HG03108 (cell line): ENCODE measurements around the gene EFHB.
"Not testable (repeated sequence)": the region's sequence is repeated elsewhere in the genome, so short reads cannot be mapped to it uniquely, and the experiment has no call there.

Experiments used
- ATAC-seq: cut with Tn5 transposase; IDR thresholded peaks from one replicate; pipeline ENCODE4 v1.9.1; 2021; ENCODE audit warnings: moderate library complexity; ENCODE audit not compliant: unreplicated experiment

EFHB gene

DNA sequence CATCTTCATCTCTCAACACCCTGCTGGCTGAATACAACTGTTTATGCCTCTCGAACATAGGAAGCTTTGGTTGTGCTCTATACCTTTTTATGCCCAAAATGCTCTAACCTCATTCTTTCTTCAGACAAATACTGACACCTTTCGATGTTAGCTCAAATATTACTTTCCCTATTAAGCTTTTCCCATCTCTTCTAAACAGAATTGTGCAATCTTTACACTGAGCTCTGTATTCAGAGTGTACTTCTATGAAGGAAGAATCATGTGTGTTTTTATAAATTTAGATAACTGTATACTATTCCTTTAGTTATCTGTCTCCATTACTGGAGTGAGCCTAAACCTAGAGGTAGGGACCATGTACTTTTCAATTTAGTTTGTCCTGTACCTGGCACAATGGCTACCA lies 1.6 kb downstream of the EFHB start:
- no peak for ATAC-seq

DNA sequence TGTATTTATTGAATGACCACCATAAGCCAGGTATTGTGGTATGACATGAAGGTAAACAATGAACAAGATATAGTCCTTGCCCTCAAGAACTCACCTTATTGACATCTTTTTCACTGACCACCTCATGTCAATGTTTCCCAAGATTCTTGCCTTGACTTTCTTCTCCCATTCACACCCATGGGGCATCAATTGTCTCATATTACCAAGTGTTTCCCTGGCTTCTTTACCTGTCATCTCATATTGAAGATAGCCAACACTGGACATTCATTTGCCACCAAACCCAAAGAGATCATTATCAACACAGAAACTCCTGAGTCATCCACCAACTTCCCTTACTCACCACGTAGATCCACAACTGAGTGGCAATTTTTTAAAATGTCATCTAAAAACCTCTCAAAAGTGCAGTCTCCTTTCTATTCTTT lies 2.2 kb downstream of the EFHB start:
- ATAC-seq, result peak; percentile 41

DNA sequence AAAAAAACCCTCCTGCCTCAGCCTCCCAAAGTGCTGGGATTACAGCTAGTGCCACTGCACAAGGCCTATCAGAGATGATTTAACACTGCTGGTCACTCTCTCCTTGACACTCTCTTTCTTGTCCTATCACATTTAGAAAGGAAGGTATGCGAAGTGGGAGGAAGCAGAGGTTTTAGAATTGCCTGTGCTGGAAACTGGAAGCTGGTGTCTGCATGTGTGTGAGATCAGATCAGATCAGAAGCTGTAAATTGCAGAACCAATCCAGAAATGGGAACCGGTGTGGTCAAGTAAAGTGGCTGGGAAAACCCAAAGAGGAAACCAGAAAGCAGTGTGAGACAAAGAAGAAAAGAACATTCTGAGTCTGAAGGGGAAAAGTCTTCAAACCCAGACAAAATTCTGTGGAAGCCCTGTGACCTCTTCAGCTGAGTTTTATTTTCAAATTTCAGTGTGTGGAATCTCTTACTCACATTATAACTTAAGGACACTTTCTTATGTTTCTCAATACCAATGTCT lies 2.8 kb downstream of the EFHB start:
- peak; percentile 70 for ATAC-seq

DNA sequence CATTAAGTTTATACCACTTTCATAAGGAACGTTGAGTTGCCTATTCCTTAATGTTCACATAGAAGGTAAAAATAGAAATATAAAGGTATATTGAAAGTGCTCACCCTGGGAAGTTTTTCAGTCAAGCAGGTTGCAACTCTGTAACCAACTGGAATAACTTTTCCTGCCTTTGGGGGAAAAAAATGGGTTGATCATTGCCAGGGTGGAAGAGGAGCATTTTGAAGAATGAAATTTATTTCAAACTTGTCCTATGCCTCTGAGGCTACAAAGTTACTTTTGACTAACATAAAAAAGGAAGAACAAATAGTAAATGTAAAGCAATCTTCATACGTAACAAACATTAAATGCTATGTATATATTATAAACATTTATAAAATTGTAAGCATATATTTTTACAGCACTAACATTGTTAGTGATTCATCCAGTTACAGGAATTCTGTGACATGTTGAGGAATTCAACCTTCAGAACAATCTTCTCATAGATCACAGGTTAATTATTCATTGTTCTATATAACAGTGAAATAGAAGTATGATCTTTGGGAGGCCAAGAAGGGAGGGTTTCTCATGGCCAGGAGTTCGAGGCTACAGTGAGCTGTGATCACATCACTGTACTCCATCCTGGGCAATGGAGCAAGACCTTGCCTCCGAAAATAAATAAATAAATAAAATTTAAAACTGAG lies 13.5 kb downstream of the EFHB start:
- ATAC-seq, result no peak

DNA sequence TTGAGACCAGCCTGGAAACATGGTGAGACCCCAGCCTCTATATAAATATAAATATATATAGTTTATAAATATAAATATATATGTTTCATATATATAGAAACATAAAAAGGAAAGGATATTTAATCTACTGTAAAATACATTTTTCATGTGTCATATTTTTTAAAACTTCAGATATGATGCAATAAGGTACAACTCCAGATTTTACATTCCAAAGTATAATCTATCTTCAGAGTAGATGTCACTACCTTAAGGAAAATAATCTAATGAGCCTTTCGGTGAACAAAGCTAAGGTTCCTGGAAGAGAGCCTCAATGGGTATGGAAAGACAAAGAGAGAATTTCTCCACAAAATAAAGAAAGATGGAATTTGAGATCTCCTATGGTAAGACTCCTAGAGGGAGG lies 16.9 kb downstream of the EFHB start:
- ATAC-seq, result no peak

DNA sequence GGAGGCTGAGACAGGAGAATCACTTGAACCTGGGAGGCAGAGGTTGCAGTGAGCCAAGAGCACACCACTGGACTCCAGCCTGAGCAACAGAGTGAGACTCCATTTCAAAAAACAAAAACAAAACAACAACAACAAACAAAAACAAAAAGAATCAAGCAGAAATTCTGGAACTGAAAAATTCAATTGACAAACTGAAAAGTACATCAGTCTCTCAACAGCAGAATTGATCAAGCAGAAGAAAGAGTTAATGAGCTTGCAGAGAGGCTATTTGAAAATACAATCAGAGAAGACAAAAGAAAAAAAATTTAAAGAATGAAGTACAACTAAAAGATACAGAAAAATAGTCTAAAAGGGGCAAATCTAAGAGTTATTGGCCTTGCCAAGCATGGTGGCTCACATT lies 22.6 kb downstream of the EFHB start:
- no peak for ATAC-seq

DNA sequence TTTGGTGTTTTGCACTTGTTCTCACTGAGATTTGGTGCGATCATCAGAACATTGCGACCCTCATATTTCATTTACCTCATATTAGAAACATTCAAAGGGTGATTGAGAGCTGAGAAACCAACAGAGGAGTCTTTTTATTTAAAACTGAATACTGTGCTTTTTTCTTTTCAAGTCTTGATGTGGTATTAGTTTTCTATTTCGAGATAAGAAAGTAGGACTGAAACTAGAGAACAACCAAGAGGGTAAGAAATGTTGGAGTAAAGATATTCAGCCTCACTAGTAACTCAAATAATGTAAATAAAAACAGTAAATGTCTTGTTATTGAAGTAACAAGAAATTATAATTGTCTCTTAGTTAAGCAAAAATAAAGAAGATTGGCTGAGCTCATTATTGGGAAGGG lies 26.5 kb downstream of the EFHB start:
- no peak for ATAC-seq

DNA sequence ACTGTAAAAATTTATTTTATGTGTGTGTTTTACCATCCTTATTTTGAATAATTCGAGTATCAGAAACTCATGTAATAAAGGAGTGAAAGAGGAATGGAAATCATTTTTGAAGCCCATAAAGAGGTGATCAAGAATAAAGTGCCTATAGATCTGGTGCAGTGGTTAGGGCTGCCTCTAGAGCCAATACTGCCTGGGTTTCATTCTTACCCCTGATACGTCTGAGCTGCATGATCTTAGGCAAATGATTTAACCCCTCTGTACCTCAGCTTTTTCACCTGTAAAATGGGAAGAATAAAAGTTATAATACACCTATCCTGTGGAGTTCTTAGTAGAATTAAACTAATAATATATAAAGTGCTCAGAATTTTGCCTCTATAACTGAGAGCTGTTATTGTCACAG lies 30.4 kb downstream of the EFHB start:
- ATAC-seq, result no peak

DNA sequence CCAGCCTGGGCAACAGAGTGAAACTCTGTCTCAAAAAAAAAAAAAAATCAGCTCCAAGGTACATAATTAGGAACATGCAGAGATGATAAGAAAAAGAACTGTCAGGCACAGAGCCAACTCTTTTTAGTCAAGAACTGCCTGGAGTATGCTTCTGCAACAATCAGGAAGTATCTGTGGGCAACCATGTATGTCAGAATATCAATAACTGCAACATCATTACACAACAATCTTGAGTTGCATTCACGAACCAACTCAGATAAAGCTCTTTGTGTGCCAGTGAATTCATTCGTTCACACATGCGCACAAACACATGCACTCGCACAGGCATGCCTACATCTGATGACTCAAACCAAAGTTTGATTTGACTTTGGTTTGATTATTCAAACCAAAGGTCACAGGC lies 32.1 kb downstream of the EFHB start:
- ATAC-seq, result no peak

DNA sequence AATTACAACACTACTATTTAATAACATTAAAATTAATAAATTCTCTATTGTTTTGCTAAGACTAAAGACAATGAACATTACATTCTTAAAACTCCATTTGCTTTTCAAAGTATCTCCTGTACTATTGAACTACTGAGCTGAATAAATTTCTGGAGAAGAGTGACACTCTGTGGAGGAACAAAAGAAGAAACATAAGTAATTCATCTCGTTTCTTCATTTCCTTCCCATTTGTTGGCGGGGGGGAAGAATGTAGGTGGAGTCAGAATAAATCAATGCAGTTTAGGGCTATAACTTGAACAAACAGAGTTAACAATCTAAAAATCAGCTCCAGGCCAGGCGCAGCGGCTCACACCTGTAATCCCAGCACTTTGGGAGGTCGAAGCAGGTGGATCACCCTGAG lies 32.7 kb downstream of the EFHB start:
- ATAC-seq, result no peak

DNA sequence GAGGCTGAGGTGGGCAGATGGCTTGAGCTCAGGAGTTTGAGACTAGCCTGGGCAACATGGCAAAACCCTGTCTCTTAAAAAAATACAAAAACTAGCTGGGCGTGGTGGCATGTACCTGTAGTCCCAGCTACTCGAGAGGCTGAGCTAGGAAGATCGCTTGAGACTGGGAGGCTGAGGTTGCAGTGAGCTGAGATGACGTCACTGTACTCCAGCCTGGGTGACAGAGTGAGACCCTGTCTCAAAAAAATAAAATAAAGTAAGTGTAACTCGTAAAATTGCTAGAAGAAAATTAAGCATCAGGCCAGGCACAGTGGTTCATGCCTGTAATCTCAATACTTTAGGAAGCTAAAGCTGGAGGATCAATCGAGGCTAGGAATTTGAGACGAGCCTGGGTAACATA lies 34.2 kb downstream of the EFHB start:
- not testable (repeated sequence) for ATAC-seq

DNA sequence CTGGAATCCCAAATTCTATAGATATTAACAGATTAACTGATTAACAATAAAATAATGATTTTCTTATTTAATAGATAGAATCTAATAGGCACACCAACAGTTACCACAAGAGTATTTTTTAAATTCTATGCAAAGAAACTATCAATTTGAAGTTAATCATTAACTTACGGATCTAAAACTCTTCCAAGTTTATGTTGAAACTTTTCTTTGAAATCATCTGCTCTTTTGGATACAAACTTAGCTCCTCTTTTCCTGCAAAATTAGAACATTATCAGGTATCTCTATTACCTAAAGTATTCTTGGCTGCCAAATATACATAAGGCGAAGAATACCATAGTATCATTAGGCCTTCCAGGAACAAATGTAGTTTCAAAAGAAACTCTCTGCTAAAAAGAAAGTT lies 34.8 kb downstream of the EFHB start:
- no peak for ATAC-seq

DNA sequence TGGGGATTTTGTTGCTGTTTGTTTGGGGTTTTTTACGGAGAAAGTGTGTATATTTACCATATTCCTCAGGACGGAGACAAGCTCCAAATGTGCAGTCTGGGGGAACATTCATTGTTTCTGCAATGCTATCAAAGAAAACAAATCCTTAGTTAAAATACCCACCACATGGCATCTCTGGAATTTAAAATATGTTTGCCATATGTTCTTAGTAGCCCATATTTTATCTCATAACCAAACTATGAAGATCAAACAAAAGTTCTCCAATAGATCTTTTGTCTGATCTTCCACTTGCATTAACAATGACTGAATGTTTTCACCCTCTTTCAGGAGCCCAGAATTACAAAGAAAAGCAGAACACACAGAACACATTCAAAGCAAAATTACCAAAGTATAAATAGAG lies 35.3 kb downstream of the EFHB start:
- no peak for ATAC-seq

DNA sequence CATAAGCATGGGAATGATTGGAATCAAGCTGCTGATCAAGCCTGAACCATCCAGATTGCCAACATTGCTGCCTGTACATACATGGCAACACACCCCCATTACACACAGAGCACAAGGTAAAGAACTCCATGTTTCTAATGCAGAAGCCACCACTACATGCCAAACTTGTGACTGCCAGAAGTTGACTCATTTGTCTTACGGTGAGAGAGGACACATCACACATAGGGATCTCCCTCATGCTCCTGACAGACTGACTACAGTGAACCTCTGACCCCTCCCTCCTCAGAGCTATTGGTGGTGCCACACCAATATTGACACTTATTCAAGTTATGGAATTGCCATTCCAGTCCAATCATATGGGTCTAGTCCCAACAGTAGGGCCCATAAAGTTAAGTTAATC lies 42.3 kb downstream of the EFHB start:
- no peak for ATAC-seq

DNA sequence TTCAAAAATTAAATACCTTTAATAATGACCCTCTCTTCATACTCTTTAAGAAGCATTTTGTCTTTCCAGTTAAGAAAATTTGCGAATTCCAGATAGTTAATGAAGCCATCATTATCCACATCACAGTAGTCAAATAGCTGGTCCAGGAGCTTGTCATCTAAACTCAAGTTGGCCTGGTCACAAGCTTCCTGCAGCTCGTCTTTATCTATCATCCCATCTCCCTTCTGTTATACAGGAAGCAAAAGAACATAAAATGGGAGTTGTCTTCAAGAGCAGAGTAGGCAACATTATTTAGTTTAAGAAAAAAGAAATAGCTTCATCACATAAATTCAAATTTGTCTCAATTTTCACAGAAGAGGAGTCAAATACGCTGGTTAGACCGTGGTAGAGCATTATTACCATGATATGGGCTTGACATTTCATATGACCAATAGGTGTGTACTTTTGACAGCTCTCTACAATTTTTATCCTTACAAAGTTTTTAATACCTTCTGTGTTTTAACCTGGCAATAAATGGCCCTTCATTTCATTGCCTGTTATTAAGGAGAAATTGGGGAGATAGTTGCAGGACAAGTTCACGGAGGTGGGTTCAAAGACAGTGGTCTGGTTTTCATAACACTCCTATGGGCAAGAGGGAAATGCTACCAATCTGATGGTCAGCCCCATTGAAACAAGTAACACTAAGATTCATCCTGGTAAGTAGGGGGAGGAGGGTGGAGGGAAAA lies 45.4 kb downstream of the EFHB start:
- ATAC-seq, result no peak

DNA sequence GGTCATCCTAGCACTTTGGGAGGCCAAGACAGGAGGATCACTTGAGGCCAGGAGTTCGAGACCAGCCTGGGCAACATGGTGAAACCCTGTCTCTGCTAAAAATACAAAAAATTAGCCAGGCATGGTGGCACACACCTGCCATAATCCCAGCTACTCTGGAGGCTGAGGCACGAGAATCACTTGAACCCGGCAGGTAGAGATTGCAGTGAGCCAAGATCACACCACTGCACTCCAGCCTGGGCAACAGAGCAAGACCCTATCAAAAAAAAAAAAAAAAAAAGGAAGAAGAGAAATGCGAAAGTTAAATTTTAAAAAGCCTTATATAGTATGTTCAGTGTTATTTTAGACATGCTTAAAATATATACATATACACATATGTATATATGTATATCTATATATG lies 46.9 kb downstream of the EFHB start:
- not testable (repeated sequence) for ATAC-seq

DNA sequence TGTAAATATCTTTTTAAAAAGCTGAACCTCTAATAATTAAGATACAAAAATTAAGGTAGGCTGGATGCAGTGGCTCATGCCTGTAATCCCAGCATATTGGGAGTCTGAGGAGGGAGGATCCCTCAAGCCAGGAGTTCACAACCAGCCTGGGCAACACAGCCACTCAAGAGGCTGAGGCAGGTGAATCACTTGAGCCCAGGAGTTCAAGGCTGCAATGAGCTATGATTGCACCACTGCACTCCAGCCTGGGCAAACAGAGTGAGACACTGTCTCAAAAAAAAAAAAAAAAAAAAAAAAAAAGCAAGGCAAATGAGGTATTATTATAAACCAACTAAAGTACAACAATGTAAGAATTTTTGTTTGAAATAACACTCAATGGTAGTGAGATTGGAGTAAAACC lies 47.6 kb downstream of the EFHB start:
- ATAC-seq, result no peak

DNA sequence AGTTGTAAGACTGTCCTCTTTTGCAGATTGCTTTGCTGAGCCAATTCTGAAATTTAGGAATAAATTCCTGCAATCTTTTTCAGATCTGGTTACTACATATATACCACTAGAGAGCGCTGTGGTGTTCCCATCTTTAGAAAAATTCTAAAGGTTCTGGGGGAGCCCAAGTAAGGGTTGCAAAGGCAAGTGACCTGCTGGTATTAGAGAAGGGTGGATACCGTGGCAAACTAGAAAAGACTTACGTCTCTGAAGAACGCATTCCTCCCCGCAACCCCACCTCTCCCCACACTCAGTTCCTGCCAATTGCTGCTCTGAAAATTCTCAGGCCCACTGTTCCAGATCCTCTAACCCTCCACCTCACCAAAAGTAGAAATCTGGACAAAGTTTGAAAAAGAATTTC lies 48.5 kb downstream of the EFHB start:
- ATAC-seq, result no peak

DNA sequence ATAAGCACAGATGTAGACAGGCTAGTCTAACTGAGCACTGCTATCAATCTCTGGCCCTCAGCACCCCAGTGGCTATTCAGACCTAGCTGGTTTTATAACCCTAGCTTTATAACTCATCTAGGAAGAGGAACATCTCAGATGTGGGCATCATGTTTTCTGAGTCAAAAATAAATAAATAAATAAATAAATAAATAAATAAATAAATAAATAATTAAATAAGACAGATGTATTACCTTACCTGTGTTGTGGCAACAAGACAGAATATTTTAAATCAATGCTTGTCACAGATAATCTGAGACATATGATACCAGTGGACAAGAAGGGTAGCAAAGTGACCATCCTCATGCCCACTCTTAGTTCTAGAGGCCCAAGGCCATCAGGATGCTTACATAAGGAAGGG lies 52.2 kb downstream of the EFHB start:
- ATAC-seq, result no peak

DNA sequence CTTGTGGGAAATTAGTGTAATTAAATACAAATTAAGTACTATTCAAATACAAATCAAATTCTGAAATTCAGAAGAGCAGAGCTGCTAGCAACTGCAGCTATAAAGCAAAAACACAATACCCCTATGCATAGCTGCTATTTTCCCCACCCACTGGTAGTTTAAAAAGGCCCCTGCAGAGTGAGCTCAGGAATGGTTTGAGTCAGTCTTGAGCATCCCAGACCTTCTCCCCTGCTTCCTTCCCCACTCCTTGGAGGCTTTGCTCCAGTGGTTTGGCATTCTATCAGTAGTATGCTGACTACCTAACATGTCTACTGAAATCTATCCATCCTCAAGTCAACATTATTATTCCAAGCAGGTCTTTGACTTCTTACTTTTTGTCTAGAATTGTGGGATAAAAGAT lies 53.0 kb downstream of the EFHB start:
- ATAC-seq, result no peak

DNA sequence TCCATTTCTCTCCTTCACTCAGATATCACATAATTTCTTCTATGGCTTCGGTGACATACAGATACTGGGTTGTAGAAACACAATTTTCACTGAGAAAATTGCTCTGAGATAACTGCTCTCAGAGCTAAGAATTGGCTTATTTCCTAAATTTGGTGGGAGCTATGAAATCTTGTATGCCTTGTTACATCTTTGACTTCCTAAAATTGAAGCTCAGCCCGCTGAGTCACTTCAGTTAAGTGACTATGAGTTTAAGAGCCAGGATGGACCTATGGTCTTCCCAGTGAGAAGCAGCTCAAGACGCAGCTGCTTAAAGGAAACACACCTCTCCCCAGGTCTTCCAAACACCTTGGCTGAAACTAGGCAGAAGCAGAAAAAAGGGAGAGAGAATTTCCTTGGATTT lies 56.4 kb downstream of the EFHB start:
- no peak for ATAC-seq

DNA sequence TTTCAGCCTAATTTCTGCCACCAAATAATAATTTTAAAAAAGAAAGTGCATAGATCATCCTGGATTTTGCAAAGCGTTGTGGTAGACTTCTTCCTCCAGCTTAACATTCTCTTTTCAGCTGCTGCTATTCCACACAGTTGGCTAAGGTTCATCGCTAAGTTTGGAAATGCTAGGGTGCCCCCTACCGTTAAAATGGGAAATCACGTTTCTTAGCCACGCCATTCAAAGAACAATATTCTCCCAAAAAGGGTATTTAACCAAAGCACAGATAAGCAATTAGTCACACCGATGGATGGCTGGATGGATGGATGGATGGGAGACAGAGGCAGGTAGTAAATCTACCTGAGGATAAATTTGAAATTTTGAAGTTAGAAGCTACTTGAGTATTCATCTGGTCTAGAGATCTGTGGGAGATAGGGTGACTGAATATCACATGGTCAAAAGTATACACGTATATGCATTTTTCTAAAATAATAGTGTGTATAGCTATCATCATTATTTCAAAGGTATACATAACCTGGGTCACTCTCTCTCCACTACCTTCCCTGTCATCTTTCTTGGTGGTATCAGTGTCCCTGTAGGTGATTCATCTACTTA lies 67.2 kb downstream of the EFHB start:
- ATAC-seq, result peak; percentile 72
